ENCODE results near the gene OTOG. TPM values are rescaled to one million over a fixed set of nuclear protein-coding genes. Genes with fewer than 3 reads are reported as not detected.

Gene OTOG
- total RNA-seq, 1 donor from 2014 or later = not detected

DNA sequence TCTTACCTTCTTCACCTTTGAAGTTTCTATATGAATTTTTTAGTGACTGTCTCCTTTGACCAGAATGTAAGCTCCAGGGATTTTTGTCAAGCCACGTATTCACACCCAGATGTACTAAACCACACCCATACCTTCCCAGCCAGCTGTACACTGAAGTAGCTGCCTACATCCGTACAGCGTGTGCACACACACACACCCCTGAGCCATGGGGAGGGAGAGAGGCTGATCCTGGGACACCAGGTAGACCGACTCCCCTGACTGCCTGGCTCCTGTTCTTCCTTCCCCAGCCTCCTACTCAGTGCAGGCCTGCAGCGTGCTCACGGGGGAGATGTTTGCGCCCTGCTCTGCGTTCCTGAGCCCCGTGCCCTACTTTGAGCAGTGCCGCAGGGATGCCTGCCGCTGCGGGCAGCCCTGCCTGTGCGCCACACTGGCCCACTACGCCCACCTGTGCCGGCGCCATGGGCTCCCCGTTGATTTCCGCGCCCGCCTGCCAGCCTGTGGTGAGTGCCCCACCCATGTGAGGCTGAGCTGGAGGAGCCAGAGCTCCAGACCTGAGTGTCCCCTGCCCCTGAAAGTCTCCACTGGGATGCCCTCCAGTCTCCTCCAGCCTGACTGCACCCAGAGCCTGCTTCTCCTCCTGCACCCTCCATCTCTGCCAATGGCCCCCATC is 25.9 kb downstream of the OTOG start:
- intact Hi-C loops (cut with DNase I) = no loop called here
- DNase-seq (ENCODE audit: low spot score) (peak; percentile 27), ATAC-seq (no peak)

DNA sequence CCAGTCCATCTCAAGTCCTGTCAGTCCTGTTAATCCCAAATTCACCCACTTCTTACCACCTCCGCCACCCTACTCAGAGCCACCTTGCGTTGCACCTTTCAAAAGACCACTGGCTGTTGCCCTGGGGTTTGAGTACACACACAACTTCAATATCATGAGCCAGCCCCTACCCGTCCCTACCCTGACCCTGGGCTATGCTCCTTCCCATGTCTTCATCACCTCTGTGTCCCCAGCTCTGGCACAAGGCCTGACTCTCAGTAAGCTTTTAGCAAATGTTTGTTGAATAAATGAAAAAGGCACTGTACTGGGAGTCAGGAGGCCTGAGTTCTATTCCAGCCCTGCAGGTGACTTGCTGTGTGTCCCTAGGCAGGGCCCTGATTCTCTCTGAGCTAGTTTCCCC is 26.5 kb downstream of the OTOG start:
- ATAC-seq (no peak), DNase-seq (ENCODE audit: low spot score) (peak; percentile 15)
- intact Hi-C loops (cut with DNase I) = no loop called here

DNA sequence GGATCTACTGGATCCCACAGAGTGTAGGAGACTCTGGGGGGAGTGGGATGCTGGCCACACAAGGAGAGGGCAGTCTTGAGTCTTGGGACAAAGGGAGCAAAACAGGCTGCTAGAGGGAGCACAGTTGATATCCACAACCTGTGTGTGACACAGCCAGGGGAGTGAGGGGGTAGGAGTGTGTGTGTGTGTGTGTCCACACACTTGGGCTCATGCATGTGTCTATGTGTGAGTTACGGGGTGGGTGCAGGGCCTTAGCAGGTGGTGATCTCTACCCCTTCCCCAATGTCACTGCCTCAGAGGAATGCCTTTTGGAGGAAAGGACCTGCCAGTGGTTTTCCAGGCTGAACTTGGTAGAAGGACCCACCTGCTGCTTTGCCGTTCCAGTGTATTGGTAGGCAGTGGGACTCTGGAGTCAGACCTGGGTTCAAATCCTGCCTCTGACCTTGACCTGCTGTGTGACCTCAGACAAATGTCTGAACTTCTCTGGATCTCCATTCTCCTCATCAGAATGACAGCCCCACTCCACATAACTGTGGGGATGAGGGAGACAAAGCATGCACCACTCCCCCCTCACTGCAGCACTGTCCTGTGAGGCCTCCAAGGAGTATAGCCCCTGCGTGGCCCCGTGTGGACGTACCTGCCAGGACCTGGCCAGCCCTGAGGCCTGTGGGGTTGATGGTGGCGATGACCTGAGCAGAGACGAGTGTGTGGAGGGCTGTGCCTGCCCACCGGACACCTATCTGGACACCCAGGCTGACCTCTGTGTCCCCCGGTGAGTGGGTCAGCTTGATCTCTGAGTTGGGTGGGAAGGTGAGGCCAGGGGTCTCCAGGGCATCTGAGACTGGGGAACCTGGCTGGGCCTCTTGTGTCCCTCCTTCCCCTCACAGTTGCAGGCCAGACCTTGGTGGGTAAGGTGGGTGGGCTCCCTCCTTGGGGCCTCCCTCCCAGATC is 27.4 kb downstream of the OTOG start:
- DNase-seq (ENCODE audit: low spot score) = peak; percentile 27
- intact Hi-C loops (cut with DNase I) = no loop called here
- ATAC-seq = no peak

DNA sequence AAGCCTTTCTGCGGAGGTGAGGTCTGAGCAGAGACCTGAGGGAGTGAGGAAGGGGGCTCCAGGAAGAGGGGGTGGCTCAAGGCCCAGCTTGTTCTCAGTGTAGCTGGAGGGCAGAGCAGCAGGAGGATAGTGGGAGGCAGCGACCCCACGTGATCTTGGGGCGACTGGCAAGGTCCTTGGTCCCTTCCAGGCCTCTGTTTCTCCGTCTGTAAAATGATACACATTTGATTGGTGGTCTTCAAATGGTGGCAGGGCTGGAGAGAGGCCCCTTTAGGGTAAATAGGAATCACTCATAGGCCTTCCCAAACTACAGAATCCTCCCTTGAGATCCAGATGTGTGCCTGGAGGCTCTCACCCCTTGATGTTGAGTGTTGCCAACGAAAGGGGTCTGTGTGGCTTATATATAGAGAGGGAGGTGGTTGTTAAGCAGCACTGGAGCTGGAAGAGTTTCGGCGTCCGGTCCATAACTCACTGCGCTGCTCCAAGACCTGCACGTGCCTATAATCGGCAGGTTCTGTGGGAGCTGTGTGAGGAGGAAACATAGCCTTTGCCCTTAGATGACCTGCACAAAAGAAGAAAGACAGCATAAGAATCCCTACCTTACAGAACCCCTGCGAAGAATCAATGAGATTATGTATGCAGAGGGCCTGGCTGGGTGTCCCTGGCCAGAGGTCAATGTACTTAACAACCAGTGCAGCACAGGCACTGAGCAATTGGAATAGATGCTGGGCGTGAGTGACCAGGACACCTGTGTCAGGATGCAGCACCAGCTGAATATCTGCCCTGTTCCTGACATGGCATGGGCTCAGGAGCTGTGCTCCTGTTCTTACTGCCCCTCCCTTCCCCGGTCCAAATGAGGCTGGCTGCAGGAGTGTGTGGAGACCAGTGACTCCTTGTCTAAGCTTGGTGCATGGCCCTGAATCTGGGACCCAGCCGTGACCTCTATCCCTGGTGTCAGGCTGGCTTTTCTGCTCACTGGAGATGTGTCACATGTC is 28.7 kb downstream of the OTOG start:
- DNase-seq (ENCODE audit: low spot score) (peak; percentile 19), ATAC-seq (no peak)
- intact Hi-C loops (cut with DNase I) = no loop called here

DNA sequence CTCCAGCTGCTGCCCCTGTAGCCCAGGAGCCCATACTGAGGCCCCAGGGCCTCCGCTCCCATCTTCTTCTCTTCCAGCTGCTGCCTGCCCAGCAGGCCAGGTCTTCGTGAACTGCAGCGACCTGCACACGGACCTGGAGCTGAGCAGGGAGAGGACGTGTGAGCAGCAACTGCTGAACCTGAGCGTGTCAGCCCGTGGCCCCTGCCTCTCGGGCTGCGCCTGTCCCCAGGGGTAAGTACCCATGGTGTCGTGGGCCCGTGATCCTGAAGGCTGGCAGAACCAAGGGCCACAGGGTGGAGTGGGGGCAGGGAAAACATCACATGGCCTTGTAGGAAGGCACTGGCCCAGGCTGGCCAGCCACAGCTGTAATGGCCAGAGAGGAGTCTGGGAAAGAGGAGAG is 31.2 kb downstream of the OTOG start:
- no peak for ATAC-seq
- intact Hi-C loops (cut with DNase I) = no loop called here
- peak; percentile 42 for DNase-seq (ENCODE audit: low spot score)

DNA sequence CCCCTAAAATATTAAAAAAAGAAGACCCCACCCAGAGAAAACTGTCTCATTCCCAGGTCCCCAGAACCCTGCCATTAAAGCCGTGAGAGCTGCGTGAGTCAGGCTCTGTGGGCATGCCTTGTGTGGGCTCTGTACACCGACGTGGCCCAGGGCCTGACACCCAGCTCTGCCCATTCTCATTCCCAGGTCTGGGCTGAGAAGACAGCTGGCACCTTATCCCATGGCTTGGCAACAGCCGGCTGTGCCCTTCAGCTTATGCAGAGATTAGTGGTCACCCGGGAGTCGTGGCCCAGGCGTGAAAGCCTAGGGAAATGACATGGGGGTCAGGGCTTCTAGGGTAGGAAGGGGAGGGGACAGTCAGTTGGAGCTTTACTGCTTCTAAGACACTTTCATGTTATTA is 31.9 kb downstream of the OTOG start:
- ATAC-seq = no peak
- peak; percentile 3 for DNase-seq (ENCODE audit: low spot score)
- intact Hi-C loops (cut with DNase I) = no loop called here

DNA sequence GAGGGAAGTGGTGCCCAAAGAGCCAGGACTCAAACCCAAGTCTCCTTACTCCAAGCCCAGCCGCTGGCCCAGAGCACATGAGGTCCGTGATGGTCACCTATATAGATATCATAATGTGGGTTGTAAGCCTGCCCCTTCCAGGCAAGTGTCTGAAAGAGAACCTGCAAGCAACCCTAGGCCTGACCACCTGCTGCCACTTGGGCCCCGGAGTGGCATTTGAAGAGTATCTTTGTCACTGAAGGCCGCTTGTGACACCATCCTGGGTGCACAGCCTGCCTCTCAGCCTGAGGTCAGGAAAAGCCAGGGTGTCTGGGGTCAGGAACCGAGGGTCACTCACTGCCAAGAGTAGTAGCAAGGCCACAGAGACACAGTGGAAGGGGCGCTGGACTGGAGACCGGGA is 32.4 kb downstream of the OTOG start:
- peak; percentile 18 for DNase-seq (ENCODE audit: low spot score)
- intact Hi-C loops (cut with DNase I) = no loop called here
- no peak for ATAC-seq

DNA sequence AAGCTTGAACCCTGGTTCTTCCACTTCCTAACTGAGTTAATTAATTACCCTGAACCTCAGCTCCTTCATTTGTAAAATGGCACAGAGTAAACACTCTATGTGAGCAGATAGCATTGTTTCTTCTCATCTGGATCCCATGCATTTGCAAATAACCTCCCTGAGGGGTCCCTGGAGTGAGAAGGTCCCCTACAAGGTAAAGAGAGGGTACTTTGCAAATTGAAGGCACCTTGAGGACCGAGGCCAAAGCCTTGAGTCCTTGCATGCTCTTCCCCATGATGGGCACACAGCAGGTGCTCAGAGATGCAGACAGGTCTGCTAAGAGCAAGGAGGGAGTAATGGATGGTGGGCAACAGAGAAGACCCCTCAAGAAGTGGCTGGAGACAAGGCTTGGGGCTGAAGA is 33.2 kb downstream of the OTOG start:
- DNase-seq (ENCODE audit: low spot score) = no peak
- intact Hi-C loops (cut with DNase I) = no loop called here
- ATAC-seq = no peak

DNA sequence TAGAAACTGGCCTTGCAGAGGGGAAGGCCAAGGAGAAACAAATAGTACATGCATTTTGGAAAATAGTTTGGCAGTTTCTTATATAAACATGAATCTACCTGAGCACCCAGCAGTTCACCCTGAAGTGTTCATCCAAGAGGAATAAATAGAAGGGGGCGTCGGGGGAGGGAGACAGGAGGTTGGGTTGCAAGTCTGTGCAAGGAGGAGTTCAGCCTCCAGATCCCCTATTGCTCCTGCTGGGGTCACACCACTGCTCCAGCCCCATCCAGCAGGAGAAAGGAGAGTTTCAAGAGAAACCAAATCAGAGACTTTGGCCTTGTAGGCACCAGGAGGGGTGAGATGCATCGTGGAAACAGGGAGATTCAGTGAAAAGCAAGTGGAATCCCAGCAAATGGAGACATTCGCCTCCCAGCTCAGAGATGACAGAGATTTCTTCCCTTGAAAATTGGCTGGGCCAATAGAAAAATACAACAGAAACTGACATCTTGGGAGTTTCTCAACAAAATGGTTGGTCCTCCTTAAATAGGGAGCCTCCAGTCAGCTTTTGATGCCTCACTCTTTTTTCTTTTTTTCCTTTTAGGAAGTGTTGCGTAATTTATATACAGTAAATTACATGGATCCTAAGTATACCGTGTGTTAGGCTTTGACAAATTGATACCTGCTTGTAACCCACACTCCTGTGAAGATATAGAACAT is 34.1 kb downstream of the OTOG start:
- intact Hi-C loops (cut with DNase I) = no loop called here

DNA sequence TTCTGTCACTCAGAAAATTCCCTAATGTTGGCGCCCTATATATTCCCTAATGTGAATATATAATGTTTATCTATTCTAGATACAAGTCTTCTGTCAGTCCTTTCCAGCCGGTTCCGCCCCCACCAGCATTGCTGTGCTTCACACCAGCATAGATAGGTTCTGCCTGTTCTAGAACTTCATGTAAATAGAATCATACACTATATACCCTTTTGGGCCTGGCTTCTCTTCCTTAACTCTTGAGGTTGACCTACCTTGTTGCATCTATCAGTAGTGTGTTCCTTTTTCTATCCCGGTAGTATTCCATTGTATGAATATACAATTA is 34.6 kb downstream of the OTOG start:
- ATAC-seq (no peak), DNase-seq (ENCODE audit: low spot score) (peak; percentile 21)
- intact Hi-C loops (cut with DNase I) = no loop called here

More for the DNA sequence above, 34.1 kb downstream of the OTOG start:
- ATAC-seq (no peak), DNase-seq (ENCODE audit: low spot score) (peak; percentile 19)

DNA sequence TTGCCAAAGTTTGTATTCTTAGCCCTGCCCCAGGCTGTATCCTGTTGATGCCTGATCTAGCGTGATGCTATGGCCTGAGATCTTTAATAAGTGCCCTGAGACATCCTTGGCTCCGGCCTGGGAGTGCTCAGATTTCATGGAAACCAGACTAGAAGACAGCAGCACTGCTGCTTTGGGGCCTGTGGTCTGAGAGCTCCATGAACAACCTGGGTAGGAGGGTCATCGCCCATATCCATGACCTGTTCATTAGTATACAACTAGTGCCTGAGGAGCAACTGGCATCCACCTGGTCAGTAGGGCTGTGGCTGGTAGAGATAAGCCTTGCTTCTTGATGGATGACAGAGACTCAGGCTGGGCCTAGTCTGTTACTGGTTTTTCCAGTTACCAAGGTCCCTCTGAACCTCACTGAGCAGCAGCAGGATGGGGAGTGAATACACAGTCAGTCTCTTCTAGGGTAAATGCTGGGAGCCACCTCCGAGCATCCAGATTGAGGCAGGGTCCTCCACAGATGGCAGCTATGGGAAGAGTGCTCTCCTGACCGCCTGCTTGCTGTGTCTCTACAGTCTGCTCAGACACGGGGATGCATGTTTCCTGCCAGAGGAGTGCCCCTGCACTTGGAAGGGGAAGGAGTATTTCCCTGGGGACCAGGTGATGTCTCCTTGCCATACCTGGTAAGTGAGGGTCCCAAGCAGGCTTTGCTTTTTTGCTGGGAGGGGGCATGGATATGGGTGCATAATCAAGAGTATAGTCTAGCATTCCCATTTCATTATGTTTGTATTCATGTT is 39.0 kb downstream of the OTOG start:
- no peak for ATAC-seq
- peak; percentile 14 for DNase-seq (ENCODE audit: low spot score)
- intact Hi-C loops (cut with DNase I) = no loop called here

DNA sequence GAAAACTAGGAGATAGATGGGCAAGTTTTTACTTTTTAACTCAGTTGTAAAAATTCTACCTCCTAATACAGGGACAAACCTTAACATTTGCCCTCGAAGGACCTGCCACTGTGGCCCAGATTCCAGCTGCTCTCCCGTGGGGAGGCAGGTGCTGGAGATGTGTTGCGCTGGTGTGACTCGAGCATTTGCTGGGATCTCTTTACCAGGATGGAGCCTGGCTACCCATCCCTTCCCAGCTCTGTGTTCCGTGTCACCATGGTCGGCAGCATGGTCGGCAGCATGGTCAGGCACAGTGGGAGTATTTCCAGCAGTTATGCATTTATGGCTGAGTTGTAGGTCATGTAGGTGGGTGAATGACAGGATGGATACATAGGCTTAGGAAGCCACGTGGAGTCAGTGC is 41.1 kb downstream of the OTOG start:
- ATAC-seq = no peak
- intact Hi-C loops (cut with DNase I) = no loop called here
- peak; percentile 7 for DNase-seq (ENCODE audit: low spot score)

DNA sequence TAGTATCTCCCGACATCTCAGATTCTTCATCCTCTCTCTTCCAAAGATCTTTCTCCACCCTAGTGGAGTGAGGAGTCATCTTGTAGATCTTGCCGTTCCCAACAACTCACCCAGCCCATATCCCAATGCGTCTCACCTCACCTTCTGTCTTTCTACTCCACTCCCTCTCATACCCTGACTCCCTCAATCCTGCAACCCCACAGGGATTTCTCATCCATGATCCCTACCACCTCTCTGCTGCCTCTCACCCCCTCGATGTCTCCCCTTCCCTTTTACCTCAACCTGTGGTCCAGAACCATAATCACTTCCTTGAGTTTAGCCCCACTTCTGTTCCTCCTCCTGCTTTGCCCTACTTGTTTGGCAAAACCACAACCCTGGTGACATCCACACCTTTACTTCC is 41.7 kb downstream of the OTOG start:
- ATAC-seq (no peak), DNase-seq (ENCODE audit: low spot score) (no peak)
- intact Hi-C loops (cut with DNase I) = no loop called here

DNA sequence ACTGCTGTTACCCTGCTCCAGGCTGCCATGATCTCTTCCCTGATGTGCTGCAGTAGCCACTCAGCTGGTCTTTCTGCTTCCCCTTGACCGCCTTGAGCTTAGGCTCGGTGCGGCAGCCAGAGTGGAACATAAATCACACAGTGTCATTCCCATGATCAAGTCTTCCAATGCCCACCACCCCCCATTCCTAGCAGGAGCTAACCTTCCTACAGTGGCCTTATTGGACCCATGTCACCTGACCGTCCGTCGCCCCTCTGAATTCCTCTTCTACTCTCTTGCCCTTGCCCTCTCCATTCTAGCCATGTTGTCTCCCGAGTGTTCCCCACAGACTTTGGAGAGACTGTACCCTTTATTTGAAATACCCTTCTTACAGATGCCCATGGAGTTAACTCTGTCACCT is 43.4 kb downstream of the OTOG start:
- intact Hi-C loops (cut with DNase I) = no loop called here
- DNase-seq (ENCODE audit: low spot score) (peak; percentile 36), ATAC-seq (no peak)

DNA sequence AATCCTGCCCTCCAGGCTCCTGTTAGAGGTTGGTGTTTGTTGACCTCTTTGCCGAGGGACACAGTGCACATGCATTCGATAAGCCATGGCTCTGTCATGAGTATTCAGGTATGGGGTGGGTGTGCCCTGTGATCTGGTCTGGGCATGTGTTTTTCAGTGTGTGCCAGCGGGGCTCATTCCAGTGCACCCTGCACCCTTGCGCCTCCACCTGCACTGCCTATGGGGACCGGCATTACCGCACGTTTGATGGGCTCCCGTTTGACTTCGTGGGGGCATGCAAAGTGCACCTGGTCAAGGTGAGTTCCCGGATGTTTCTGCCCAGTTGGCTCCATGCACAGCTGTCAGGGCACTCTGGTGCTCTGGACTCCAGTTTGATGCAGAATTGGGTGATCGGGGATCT is 44.2 kb downstream of the OTOG start:
- no peak for ATAC-seq
- intact Hi-C loops (cut with DNase I) = no loop called here
- DNase-seq (ENCODE audit: low spot score) = peak; percentile 33

DNA sequence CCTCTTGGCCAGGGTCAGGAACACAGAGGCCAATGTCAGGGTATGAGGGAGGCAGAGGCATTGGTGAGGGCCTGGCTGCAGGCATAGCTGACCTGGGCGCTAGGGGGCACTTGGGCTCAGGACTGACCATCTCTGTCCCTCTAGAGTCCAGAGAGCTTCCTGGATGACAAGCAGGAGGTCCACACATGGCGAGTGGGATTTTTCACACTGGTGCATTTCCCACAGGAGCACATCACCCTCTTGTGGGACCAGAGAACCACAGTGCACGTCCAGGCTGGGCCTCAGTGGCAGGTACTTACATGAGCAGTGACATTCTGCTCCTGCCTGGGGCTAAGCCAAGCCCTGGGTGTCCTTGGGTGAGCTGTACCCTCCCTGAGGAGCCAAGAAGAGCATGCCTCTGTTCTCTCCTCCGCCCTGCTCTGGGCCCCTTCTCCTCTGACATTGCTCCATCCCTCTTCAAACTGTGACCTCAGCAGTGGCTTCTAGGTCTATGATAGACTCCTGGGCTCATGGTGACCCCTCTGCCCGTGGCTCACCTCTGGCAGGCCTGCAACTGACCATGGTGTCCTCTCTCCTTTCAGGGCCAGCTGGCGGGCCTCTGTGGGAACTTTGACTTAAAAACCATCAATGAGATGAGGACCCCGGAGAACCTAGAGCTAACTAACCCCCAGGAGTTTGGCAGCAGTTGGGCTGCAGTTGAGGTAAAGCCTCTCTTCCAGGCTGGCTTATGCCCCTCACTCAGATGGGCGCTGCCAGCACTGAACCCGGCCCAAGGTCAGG is 46.6 kb downstream of the OTOG start:
- intact Hi-C loops (cut with DNase I) = no loop called here
- DNase-seq (ENCODE audit: low spot score) = peak; percentile 33

DNA sequence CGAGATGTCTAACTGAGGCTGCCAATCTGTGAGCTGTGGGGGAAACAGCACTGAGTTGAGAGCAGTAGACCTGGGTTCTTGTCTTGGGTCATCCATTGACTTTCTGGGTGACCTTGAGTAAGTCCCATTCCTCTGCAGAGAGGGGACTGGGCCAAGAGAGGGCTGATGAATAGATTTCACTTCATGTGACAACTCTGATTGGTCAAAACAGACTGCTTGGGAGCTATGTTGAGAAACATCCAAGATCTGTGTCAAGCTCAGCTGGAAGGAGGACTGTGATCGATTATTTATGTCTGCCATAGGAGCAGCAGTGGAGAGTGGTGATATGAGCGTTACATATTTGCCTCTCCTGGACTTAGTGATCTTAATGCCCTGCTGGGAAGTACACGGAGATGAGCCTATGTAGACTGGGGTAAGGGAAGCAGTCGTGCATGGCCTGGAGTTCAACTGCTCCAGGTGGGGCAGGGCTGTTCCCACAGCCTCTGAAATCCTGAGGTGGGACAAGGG is 47.7 kb downstream of the OTOG start:
- peak; percentile 4 for DNase-seq (ENCODE audit: low spot score)
- intact Hi-C loops (cut with DNase I) = no loop called here
- ATAC-seq = no peak

More for the DNA sequence above, 46.6 kb downstream of the OTOG start:
- ATAC-seq = no peak

Measured in sciatic nerve (tissue), 2 donors.